GM18508 (cell line): ENCODE measurements around the gene RPS6KA5.
"Not testable (repeated sequence)": the region's sequence is repeated elsewhere in the genome, so short reads cannot be mapped to it uniquely, and the experiment has no call there.

Source experiments
- ATAC-seq: cut with Tn5 transposase; IDR thresholded peaks from one replicate; pipeline ENCODE4 v1.9.1; 2021; ENCODE audit warnings: moderate number of reproducible peaks; ENCODE audit not compliant: insufficient read depth, unreplicated experiment

RPS6KA5 gene

DNA sequence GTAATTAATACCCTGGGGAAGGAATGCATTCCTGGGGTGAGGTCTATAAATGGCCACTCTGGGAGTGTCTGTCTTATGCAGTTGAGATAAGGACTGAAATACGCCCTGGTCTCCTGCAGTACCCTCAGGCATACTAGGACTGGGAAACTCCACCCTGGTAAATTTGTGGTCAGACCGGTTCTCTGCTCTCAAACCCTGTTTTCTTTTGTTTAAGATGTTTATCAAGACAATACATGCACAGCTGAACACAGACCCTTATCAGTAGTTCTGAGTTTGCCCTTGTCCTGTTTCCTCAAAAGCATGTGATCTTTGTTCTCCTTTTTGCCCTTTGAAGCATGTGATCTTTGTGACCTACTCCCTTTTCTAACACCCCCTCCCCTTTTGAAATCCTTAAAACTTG, 106.8 kb downstream of the RPS6KA5 start:
- not testable (repeated sequence) for ATAC-seq

DNA sequence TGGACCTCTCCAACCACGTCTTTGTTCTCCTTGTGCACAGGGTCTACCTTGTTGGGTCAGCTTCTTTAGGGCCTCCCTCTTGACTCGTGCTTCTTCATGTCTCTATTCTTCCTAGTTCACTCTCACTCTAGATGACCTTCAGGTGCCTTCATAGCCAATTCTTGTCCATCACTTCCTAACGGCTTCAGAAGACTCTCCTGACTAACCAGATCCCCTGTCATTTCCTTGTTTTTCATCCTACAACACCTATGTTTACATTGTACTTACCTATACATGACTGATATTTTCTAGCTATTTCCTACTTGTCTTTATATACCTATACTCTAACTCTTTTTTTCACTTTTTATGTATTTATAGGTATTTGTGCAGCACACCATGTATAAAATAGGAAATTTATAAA, 117.1 kb downstream of the RPS6KA5 start:
- ATAC-seq: no peak

DNA sequence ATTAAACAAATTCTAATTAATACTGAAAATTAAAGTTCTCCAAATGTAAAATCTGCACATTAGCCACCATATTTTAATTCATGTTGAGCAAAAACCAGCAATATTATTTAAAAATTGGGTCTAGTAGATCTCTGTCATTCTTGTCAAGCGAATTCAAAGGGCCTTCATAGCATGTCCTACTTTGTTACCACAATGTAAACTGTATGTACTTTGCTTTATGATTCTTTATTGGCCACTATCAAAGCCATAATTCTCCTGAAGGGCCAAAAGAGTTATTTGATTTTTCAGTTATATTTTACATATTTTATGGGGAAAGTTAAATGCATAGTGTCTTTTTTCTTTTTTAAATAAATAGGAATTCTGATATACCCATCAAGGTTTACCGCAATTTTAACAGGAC, 117.9 kb downstream of the RPS6KA5 start:
- no peak for ATAC-seq

DNA sequence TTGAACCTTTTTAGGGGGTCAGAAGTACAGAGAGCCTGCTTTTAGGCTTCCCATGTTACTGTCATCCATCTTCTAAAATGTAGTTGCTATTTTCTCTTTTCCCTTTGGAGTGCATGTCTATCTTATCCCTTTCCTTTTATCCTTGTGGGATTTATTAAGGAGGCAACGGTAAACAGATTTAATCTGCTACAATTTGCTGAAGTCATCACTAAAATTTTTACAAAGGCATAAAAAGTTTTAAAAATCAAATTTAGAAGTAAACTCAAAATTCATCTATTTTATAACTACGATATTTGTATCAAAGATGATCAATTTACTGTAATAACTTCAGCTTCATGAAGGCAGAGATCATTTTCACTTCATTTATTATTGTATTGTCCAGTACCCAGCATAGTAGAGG, 118.7 kb downstream of the RPS6KA5 start:
- no peak for ATAC-seq

DNA sequence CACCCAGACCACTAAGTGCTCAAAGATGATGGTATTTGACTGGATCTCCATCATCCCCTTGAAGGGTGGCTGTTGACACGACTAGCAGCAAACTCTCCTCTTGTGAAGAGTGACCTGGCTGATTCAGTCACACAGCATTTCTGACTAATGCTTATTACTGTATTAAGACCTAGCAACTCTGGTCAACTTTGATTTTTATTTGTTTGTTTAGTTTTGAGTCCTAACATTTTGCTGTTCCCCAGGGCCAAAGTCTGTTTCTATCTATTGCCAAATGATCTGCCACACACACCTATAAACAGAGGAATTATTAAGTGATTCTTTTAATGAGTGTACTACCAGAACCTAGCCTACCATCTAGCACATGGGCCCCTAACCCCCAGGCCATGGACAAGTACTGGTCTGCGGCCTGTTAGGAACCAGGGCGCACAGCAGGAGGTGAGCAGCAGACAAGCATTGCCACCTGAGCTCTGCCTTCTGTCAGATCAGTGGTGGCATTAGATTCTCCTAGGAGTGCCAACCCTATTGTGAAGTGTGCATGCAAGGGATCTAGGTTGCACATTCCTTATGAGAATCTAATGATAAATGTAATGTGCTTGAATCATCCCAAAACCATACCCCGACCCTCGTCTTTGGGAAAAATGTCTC, 120.0 kb downstream of the RPS6KA5 start:
- no peak for ATAC-seq

DNA sequence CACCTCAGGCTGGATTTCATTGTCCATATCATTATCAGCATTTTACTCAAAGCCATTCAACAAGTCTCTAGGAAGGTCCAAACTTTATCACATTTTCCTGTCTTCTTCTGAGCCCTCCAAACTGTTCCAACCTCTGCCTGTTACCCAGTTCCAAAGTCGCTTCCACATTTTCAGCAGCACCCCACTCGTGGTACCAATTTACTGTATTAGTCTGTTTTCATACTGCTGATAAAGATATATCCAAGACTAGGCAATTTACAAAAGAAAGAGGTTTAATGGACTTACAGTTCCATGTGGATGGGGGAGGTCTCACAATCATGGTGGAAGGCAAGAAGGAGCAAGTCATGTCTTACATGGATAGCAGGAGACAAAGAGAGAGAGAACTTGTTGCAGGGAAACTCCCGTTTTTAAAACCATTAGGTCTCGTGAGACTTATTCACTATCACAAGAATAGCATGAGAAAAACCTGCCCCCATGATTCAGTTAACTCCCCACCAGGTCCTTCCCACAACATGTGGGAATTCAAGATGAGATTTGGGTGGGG, 121.1 kb downstream of the RPS6KA5 start:
- ATAC-seq: not testable (repeated sequence)

DNA sequence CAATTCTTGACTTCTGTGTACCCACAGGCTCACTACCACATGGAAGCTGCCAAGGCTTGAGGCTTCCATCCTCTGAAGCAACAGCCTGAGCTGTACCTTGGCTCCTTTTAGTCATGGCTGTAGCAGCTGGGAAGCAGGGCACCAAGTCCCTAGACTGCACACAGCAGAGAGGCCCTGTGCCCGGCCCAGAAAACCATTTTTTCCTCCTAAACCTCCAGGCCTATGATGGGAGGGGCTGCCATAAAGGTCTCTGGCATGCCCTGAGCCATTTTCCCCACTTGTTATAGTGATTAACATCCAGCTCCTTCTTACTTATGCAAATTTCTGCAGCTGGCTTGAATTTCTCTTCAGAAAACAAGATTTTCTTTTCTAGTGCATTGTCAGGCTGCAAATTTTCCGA, 121.8 kb downstream of the RPS6KA5 start:
- no peak for ATAC-seq

DNA sequence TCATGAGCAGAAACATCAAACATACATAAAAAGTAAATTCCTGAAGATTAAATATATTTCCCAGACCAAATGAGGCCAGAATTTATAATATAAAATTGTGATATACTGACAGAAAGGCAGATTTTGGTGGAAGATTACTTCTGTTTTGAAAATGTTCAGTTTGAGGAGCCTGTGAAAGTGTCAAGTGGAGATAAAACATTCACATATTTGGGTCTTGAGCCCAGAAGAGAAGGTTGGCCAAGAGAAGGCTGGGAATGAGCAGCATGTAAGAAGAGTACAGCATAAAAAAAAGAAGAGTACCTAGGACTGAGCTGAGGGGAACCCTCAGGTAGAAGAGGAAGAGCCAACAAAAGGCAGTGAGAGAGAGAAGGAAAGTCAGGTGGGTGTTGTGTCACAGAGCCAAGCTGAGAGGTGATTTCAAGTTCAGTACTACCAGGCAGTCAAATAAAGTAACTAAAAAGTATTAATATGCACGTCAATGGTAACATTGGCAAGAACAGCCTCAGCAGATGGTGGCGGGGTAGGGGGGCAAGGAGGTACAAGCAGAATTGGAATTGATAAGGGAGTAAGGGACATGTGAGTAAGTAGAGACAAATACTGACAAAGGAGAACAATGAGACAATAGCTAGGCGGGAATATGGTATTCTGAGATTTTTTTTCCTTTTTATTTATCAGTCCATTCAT, 123.5 kb downstream of the RPS6KA5 start:
- no peak for ATAC-seq

DNA sequence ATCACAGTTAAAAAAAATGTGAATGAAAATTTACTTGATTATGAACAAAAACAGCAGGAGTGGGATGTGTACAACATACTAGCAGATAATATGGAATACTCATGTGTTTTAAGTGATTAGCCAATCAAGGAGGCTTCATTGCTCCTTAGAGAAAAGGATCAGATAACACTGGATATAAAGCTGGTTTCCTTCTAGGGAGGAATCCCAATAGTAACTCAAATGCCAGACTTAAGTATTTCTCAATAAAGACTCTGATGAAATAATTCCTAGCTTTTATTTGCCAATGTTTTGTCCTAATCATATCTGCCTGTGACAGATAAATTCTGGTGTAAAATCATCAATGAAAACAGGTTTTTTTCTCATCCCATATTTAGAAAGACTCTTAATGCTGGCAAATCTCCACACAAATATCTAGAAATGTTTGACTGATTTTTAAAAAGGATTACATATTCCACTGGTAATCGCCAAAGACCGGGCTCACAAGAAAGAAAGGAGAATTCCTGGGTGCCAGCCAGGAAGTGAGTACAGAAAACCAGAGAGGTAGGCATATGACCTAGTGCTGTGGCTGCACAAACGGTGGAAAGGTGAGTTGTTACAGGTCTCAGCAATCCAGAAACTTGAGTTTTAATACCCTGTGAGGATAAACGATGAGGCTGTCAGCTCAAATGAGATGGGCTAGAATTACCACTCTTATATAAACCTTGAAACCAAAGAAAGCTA, 135.7 kb downstream of the RPS6KA5 start:
- ATAC-seq: no peak

DNA sequence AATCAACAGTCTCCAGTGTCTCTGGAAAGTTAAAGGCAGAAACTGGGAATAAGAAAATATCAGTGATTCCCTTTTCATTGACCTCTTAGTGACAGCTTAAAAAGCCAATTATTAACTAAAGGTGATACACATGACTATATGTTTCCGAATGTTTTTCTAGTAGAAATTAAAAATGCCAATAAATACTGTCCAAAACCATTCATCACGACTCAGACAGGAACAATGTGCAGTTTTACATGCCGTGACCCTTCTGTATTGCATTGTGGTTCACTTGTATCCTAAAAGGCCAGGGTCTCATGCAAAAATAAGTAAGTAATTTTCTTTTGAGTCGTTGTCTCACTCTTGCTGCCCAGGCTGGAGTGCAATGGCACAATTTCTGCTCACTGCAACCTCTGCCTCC, 138.3 kb downstream of the RPS6KA5 start:
- no peak for ATAC-seq

DNA sequence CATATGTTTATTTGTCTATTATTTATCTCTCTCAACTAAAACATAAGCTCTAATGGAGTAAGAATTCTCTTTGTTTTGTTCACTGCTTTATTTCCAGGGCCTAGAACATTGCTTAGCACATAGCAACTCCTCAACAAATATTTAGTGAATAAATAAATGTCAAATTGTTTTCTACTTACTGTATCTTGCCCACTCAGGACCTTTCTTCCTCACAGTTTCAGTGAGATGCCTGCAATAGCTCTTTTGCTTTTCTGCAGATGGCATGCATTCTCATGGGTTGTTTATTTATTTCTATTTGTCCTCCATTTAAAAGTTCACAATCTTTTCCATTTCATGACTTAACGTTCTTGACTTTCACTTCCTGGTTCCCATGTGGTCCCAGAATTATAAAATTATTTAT, 149.3 kb downstream of the RPS6KA5 start:
- no peak for ATAC-seq

DNA sequence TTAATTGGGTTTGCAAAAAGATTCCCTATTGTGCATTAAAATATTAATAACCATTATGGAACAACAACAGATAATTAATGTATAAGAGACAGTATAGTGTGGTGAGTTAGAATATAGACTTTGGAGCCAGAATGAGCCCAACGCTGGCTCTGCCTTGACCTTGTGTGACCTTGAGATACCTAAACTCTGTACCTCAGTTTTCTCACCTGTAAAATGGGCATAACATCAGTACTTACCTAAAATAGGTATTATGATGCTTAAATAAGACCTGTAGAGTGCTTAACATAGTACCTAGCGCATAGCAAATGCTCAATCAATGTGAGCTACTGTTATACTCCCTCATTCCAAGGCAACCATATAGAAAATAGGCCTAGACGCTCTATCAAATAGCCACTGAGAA, 153.3 kb downstream of the RPS6KA5 start:
- ATAC-seq: no peak

DNA sequence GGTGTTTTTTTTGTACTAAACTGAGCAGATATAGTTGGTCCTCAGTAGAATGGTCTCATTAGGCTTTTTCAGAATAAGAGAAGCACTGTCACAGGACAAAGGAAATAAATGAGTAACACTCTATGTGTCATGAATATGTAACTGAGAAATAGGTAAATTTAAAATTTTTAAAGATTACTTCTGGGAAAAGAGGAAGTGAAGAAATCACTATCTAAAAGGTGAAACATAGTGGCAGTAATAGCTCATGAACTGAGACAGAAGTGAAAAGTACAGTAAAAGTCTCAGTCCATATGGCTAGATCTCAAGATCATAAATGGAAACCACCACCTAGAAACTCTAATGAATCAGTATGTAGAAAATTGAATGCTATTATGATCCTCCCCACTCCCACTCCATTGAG, 154.9 kb downstream of the RPS6KA5 start:
- ATAC-seq: peak; percentile 82

DNA sequence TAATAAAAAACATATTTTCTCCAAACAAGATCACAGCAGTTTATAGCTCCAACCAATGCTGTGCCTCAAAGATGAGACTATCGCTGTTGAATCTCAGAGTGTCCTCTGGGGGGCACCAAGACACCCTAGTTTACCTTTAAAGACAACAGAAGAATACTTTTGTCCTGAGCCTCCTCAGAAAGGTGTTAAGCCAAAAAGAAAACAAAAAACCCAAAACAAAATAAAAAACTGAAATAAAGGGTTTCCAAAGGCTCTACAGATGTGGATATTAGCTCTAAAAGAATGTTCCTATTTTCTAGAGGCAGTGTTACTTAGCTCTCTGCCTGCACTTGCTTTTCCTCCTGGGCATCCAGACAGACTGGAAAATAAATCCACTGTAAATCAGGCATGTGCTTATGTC, 157.3 kb downstream of the RPS6KA5 start:
- no peak for ATAC-seq

DNA sequence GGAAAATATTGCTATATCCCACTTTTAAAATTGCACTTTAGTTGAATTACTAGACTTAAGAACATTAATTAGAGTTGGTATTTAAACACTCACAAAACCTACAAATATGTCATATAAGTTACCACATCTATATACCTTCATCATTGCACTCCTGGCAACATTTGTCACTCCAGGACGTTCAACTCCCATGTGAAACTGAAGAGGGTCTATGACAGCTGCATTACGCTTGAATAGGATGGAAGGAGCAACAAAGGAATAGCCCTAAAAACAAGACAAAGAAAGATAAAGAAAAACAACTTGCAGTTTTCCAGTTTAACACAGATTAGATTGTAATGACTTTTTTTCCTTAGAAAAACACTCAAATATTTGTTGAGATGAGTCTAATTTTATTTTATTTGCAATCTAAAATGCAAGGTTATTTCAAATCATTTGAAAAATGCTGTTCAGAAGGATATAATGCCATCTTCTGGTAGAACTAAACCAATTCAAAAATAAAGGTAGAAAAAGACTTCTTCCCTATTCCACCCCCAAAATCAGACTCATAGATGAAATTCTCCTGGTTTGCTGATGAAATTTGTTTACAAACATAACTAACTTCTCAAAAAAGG, 159.9 kb downstream of the RPS6KA5 start:
- no peak for ATAC-seq

DNA sequence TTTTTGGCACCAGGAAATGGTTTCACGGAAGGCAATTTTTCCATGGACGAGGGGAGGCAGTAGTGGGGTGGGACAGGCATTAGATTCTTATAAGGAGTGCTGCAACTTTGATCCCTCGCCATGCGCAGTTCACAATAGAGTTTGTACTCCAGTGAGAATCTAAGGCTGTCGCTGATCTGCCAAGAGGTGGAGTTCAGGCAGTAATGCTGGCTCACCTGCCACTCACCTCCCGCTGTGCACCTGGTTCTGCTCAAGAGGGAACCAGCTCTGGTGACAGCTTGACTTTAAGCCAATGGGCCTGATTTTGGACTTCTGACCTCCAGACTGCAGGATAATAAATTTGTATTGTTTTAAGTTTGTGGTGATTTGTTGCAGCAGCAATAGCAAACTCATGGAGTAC, 163.4 kb downstream of the RPS6KA5 start:
- no peak for ATAC-seq

DNA sequence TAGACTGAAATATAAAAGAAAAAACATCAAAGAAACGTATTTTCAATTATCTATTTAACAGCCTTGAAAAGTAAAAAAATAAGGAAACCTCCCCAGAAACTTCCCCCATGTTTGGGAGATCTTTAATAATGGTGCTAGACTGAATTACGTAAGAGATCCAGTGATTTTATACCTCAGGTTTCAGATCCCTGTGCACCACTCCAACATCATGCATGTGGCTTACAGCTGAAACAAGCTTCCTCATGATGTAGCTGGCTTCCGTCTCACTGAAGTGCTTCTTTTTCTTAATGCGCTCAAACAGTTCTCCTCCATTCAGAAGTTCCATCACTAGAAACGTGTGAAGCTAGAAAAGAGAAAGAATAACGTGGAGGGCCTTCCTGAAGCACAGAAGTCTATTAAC, 166.2 kb downstream of the RPS6KA5 start:
- no peak for ATAC-seq

DNA sequence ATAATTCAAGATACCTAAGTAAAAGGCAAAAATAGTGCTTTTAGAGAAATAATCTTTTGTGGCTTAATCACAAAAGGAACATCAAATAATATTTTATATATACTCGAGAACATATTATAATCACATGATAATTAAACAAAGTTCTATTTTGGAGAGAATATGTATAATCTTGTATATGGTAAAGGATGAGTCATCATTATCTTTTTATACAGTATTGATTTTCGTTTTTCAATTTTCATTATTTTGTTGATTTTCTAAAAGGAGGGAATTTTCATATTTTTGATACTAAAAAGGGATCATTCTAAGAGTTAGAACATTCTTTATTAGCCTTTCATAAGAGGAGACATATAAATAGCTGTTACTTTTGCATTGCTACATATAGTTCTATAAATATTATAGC, 166.9 kb downstream of the RPS6KA5 start:
- ATAC-seq: no peak

DNA sequence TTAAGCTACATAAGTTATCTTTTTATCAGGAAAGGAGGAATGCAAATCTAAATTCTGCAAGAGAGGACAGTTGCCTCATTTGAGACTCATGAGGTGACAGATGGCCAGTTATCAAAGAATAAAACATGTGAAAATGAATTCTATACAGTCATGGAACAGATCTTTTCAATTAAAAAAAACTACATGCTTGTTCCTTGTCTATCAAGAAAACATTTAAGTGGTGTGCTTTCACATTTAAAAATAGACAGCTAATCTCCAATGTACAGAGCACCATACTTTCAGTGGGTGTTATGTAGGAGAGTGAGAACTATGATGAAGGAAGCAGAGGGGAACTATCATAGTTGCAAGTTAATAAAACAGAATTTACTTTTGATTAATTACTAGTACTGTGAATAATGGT, 167.5 kb downstream of the RPS6KA5 start:
- ATAC-seq: no peak

DNA sequence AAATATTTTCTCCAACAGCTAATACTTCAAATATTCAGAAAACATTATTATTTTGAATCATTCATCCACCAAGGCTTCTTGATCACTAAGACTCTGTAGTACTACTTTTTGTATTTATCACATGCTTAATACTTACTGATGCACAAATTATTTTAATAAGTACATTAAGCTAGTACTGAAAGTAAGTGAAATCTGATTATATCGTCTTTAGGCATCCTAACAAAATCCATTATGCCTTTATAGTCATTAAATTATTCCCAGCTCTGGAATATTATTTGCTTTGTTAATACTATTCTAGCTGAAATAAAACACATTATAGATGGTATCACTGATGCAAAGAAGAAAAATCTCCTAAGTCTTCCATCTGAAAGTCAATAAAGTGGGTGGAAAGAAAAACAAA, 169.1 kb downstream of the RPS6KA5 start:
- ATAC-seq: no peak
